Measurements from ENCODE around the gene KRT15. TPM values are rescaled to one million over a fixed set of nuclear protein-coding genes. Genes with fewer than 3 reads are reported as not detected.

KRT15 gene
- total and polyA plus RNA-seq, 9 of the 15 experiments (the other 6 are each of a cell fraction or from before 2014, with no cell fraction given), result 0.28 to 4.4 (median 0.56) TPM

- TF ChIP-seq ARID3B (CRISPR knock-in tag; IDR thresholded peaks at IDR 0.05; ENCODE audit: borderline replicate concordance), result no peak
- no peak for TF ChIP-seq ZNF518B (CRISPR knock-in tag; IDR thresholded peaks at IDR 0.05)
- TF ChIP-seq EGR1 (conservative IDR thresholded peaks at IDR 0.05), result peak; percentile 59
- TF ChIP-seq ZNF175 (CRISPR knock-in tag; IDR thresholded peaks at IDR 0.05; ENCODE audit: low read depth), result no peak
- TF ChIP-seq IRF2 (CRISPR knock-in tag; IDR thresholded peaks at IDR 0.05), result no peak
- no peak for TF ChIP-seq PHTF2 (CRISPR knock-in tag; IDR thresholded peaks at IDR 0.05)
- TF ChIP-seq FOSL1 (tag; conservative IDR thresholded peaks at IDR 0.05), result peak; percentile 41; the same call in 1 of the 2 replicates
- TF ChIP-seq E2F6 (IDR thresholded peaks at IDR 0.05; ENCODE audit: borderline replicate concordance in 1 of 2, extremely low read depth in 1 of 2, insufficient read depth in 1 of 2, insufficient read length in 1 of 2, low read depth in 1 of 2, low read length in 1 of 2, poor library complexity in 1 of 2, severe bottlenecking in 1 of 2), result no peak
- peak; percentile 84 for TF ChIP-seq CBFA2T3 (IDR thresholded peaks at IDR 0.05)
- TF ChIP-seq ZNF184 (CRISPR knock-in tag; IDR thresholded peaks at IDR 0.05), result no peak
- no peak for TF ChIP-seq ZNF592 (IDR thresholded peaks at IDR 0.05)
- TF ChIP-seq ZNF174 (CRISPR knock-in tag; IDR thresholded peaks at IDR 0.05), result no peak
- TF ChIP-seq GTF2A2 (tag; IDR thresholded peaks at IDR 0.05), result no peak
These were observed 22.4 kb upstream of the KRT15 start (continued) for GRCh38 chr17:41540921-41541625.
